Smooth muscle cell (in vitro differentiated cells): ENCODE results near the gene CEP104. TPM values are rescaled to one million over a fixed set of nuclear protein-coding genes. Genes with fewer than 3 reads are reported as not detected.

ENCODE experiments used
- DNase-seq: peaks from one replicate; lab custom pipeline; 2025; ENCODE audit not compliant: unreplicated experiment; lab: John Stamatoyannopoulos, UW
- H2AFZ ChIP-seq: fragments of 200-600 bp; sonication (generic); 2 replicates; pipeline ENCODE4 v1.6.0; 2016; ENCODE audit warnings: antibody characterized with exemption, low read depth, mild to moderate bottlenecking
- H3F3A ChIP-seq: fragments of 200-600 bp; sonication (generic); 2 replicates; pipeline ENCODE4 v1.6.0; 2017; ENCODE audit warnings: antibody characterized with exemption, low read depth
- H3K27ac ChIP-seq: fragments of 200-600 bp; sonication (generic); 2 replicates; pipeline ENCODE4 v1.5.1; 2016; ENCODE audit warnings: low read depth, mild to moderate bottlenecking
- H3K27me3 ChIP-seq: fragments of 200-600 bp; sonication (generic); 2 replicates; pipeline ENCODE4 v1.6.1; 2016; ENCODE audit warnings: low read depth, mild to moderate bottlenecking
- H3K36me3 ChIP-seq: fragments of 200-600 bp; sonication (generic); 2 replicates; pipeline ENCODE4 v1.5.1; 2016; ENCODE audit warnings: low read depth
- H3K4me1 ChIP-seq: fragments of 200-600 bp; sonication (generic); 2 replicates; pipeline ENCODE4 v1.5.1; 2016; ENCODE audit warnings: low read depth
- H3K4me2 ChIP-seq: fragments of 200-600 bp; sonication (generic); 2 replicates; pipeline ENCODE4 v1.6.0; 2016; ENCODE audit warnings: mild to moderate bottlenecking
- H3K4me3 ChIP-seq: fragments of 200-600 bp; sonication (generic); 2 replicates; pipeline ENCODE4 v1.5.1; 2016; ENCODE audit warnings: mild to moderate bottlenecking
- H3K79me2 ChIP-seq: fragments of 200-600 bp; sonication (generic); 2 replicates; pipeline ENCODE4 v1.6.0; 2016; ENCODE audit warnings: low read depth, mild to moderate bottlenecking
- H3K9ac ChIP-seq: fragments of 200-600 bp; sonication (generic); 2 replicates; pipeline ENCODE4 v1.6.0; 2016; ENCODE audit warnings: low read depth
- H3K9me3 ChIP-seq: fragments of 200-600 bp; sonication (generic); replicated peaks from 2 replicates; pipeline ENCODE4 v1.5.1; 2016; ENCODE audit warnings: low read depth
- H4K20me1 ChIP-seq: fragments of 200-600 bp; sonication (generic); 2 replicates; pipeline ENCODE4 v1.6.0; 2016; ENCODE audit warnings: low read depth
- CTCF ChIP-seq: fragments of 200-600 bp; sonication (generic); IDR thresholded peaks from 2 replicates; pipeline ENCODE4 v1.5.1; 2017; ENCODE audit warnings: borderline replicate concordance, mild to moderate bottlenecking, antibody characterized with exemption; ENCODE audit not compliant: insufficient read depth, poor library complexity, severe bottlenecking
- WGBS: methylation state at CpG from one replicate; pipeline ENCODE4 v1.1.7; 2016; ENCODE audit warnings: low lambda C conversion rate; 5-methylcytosine and 5-hydroxymethylcytosine counted together
- polyA plus RNA-seq: library from polyadenylated mRNA; unstranded; fragments of >200 nt; fragmentation: Nextera tagmentation; extraction: Ambion mirVana; gene quantifications from 2 replicates; pipeline ENCODE4 v1.2.1, GENCODE V29; 2016
- total RNA-seq: library from RNA; depleted of rRNA; stranded (reverse); fragments of >200 nt; gene quantifications from 2 replicates; pipeline ENCODE4 v1.2.3, GENCODE V29; 2014

Gene CEP104
- total and polyA plus RNA-seq, 2 experiments from 2014 or later = 16.8 to 25.4 TPM

- no peak for TF ChIP-seq CTCF
- DNase-seq = no peak
Measured at GRCh38 chr1:3876716-3877115, 19.7 kb upstream of the CEP104 start.

DNA sequence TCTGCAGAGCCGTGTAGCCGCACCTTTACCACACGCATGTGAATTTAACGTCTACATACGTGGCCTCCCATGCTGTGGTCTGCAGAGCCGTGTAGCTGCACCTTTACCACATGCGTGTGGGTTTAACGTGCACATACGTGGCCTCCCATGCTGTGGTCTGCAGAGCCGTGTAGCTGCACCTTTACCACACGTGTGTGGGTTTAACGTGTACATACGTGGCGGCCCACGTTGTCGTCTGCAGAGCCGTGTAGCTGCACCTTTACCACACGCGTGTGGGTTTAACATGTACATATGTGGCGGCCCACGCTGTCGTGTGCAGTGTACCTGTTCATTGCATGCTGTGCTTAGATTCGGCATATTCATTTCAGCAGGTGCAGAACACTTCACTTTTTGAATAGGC, 17.7 kb upstream of the CEP104 start:
- DNase-seq = no peak
- H3K4me1 ChIP-seq = no peaks in the 10 kb centered on the region
- peaks cover 5% of the 10 kb centered on the region for H3K9me3 ChIP-seq
- no peaks in the 10 kb centered on the region for H4K20me1 ChIP-seq
- no peak overlapping the region for H2AFZ ChIP-seq
- no peak overlapping the region for H3K4me3 ChIP-seq
- no peaks in the 10 kb centered on the region for H3K27me3 ChIP-seq
- no peak overlapping the region for H3K27ac ChIP-seq
- WGBS = 96% methylated on average over 23 of the region's 23 CpGs
- no peak overlapping the region for H3K9ac ChIP-seq
- H3F3A ChIP-seq = no peaks in the 10 kb centered on the region
- peaks cover 4% of the 10 kb centered on the region for H3K36me3 ChIP-seq
- TF ChIP-seq CTCF = no peak
- no peaks in the 10 kb centered on the region for H3K79me2 ChIP-seq
- no peak overlapping the region for H3K4me2 ChIP-seq

More at GRCh38 chr1:3876716-3877115, 19.7 kb upstream of the CEP104 start:
- Histone ChIP-seq H3K79me2 (no peaks in the 10 kb centered on the region), H3K27me3 (no peaks in the 10 kb centered on the region), H4K20me1 (no peaks in the 10 kb centered on the region), H3K4me2 (no peak overlapping the region), H3K27ac (no peak overlapping the region), H3K9ac (no peak overlapping the region), H3K36me3 (peaks cover 5% of the 10 kb centered on the region), H3K4me3 (no peak overlapping the region), H3F3A (no peaks in the 10 kb centered on the region), H2AFZ (no peak overlapping the region), H3K9me3 (peaks cover 5% of the 10 kb centered on the region), H3K4me1 (no peaks in the 10 kb centered on the region)
- 96% methylated on average over 16 of the region's 16 CpGs for WGBS

- DNase-seq = no peak
- H3K4me1 ChIP-seq = no peaks in the 10 kb centered on the region
- H3K9me3 ChIP-seq = no peaks in the 10 kb centered on the region
- no peak for TF ChIP-seq CTCF
- no peaks in the 10 kb centered on the region for H3K79me2 ChIP-seq
- H3K27me3 ChIP-seq = no peaks in the 10 kb centered on the region
- no peak overlapping the region for H3K9ac ChIP-seq
- no peaks in the 10 kb centered on the region for H4K20me1 ChIP-seq
- H3K36me3 ChIP-seq = no peaks in the 10 kb centered on the region
- no peak overlapping the region for H3K4me2 ChIP-seq
- no peak overlapping the region for H3K4me3 ChIP-seq
- H3F3A ChIP-seq = no peaks in the 10 kb centered on the region
- no peak overlapping the region for H2AFZ ChIP-seq
- 92% methylated on average over 8 of the region's 8 CpGs for WGBS
- no peak overlapping the region for H3K27ac ChIP-seq
Measured at GRCh38 chr1:3872546-3872945, 15.5 kb upstream of the CEP104 start.

- no peak overlapping the region for H2AFZ ChIP-seq
- no peak for DNase-seq
- H4K20me1 ChIP-seq = no peaks in the 10 kb centered on the region
- H3F3A ChIP-seq = no peaks in the 10 kb centered on the region
- no peak for TF ChIP-seq CTCF
- H3K79me2 ChIP-seq = no peaks in the 10 kb centered on the region
- no peaks in the 10 kb centered on the region for H3K9me3 ChIP-seq
- WGBS = 94% methylated on average over 7 of the region's 7 CpGs
- no peak overlapping the region for H3K4me2 ChIP-seq
- H3K4me3 ChIP-seq = no peak overlapping the region
- no peaks in the 10 kb centered on the region for H3K36me3 ChIP-seq
- H3K27ac ChIP-seq = no peak overlapping the region
- H3K4me1 ChIP-seq = no peaks in the 10 kb centered on the region
- no peak overlapping the region for H3K9ac ChIP-seq
- H3K27me3 ChIP-seq = no peaks in the 10 kb centered on the region
Measured at GRCh38 chr1:3871451-3871805, 14.4 kb upstream of the CEP104 start.
